NCI-H2196 (cell line): ENCODE results near the gene BRSK2.

Experiments used
- DNase-seq: peaks from one replicate; lab custom pipeline; 2025; ENCODE audit not compliant: unreplicated experiment; lab: John Stamatoyannopoulos, UW

The BRSK2 gene

DNA sequence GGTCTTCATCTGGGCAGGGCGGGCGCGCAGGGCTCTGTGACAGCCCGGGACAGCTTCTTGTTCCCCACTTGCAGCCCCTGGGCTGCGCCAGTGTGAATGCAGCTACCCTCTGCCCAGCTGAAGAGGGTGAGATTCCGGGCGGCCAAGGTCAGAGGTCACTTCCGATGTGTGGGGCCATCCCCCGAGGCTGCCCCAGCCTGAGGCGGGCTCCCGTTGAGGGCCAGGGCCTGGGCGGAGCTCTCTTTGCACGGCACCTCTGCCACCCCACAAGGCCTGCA is 72.9 kb downstream of the BRSK2 start:
- no peak for DNase-seq

GRCh38 chr11:1463056-1463455 is 73.3 kb downstream of the BRSK2 start:
- no peak for DNase-seq

- DNase-seq: no peak
These were observed 77.0 kb downstream of the BRSK2 start for GRCh38 chr11:1466784-1467183.

DNA sequence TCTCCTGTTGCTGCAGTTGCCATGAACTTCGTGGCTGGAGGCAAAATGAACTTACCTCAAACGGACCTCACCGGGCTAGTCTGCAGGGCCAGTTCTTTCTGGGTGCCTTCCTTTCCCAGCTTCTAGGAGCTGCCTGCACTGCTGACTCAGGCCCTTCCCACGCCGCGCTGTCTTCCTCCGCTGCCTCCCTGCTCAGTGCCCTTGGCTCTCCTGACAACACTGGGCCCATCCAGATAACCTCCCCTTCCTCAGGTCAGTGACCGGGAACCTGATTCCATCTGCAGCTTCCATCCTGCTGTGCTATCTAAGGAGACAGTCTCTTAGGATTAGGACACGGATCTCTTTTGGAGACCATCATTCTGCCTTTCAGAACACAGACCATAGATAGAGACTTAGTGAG is 77.5 kb downstream of the BRSK2 start:
- no peak for DNase-seq

GRCh38 chr11:1468002-1468401 is 78.3 kb downstream of the BRSK2 start:
- DNase-seq: no peak

DNA sequence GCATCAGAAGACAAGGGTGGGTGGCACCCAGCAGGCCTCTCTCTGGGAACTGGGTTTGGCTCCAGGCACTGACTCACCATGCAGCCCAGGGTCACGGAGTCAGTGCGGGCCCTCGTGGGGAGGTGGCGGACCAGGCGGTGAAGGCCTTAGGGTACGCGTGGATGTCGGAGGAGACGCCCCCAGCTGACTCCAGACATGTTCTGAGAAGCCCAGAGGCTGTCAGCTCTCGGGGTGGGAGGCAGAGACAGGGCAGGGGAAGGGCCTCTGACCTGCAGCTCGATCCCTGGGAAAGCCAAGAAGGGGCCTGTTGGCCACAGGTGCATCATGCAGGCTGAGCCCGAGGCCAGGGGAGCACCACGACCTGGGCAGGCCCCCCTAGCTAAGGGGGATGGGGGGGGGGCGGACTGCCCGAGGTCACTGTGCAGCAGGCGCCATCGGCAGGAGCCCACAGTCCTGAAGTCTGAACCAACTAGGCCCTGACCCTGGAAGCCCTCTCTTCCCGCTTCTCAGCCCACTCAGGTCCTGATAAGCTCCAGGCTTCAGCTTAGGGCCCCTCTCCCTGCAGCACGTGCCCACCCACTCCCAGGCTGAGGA is 78.8 kb downstream of the BRSK2 start:
- DNase-seq: no peak

DNA sequence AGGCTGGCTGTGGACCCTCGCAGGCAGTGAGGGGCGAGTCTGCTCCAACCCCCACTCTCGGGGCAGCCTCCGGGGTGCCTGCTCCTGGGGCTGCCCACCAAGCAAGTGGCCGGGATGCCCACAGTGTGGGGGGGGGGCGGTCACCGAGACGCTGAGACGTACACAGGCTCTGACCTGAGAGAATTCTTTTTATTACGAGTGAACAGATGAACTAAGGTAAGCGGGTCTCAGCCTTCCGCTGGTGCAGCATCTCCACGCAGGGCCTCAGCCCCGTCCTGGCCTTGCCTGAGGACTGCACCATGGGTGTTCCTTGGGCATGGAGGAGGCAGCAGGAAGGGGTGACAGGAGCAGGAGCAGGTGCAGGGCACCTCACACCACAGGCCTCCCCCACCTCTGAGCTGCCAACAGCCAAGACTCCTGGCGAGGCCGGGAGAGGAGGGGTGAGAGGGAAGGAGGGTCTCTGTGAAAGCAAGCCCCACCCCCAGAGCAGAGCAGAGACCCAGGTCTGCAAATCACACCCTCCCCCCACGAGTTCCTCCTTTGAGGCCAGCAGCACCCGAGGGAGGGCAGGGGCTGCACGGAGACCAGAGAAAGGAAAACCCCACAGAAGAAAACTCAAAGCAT is 79.7 kb downstream of the BRSK2 start:
- DNase-seq: no peak

GRCh38 chr11:1469911-1470680 is 80.4 kb downstream of the BRSK2 start:
- DNase-seq: no peak

DNA sequence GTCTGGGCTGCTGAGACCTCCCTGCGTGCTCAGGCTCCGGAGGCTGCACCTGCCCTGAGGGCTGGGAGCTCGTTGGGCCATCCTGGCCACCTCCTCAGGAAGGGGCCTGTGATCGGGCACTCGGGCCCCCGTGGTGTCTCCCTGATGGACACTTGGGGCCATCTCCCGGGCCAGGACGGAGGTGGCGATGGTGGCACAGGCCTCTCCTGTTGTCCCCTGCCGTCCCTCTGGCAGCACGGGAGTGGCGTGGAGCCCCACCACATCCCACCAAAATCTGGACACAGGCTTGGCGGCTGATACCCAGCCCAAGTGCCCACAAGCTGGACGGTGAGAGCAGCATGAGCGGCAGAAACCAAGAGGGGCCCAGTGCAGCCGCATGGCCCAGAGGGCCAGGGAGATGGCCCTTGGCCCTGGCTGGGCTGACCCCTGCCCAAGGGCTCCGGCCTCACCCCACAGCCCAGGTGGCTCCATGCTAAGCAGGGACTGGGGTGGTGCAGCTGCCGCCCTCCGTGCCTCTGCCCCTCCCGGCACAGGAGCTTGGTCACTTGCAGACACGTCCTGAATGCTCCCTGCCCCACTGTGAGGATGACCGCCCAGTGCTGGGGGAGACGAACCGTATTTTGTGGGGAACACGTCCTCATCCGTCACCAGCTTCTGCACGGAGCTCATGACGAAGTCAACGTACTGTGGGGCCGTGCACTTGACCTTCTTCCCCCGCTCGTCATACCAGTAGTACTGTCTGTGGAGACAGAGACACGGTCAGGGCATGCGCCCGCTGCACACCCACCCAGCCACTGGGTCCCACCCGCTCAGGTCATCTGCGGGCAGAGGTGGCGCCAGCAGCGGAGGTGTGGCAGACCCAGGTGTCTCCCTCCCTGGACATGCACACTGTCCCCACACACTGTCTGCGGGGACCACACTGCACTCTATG is 81.2 kb downstream of the BRSK2 start:
- DNase-seq: no peak

GRCh38 chr11:1471736-1472135 is 82.0 kb downstream of the BRSK2 start:
- no peak for DNase-seq

- no peak for DNase-seq
These were observed 82.7 kb downstream of the BRSK2 start for GRCh38 chr11:1472180-1473005.

- DNase-seq: no peak
These were observed 83.4 kb downstream of the BRSK2 start for GRCh38 chr11:1473011-1473628.

GRCh38 chr11:1473786-1474185 is 84.1 kb downstream of the BRSK2 start:
- DNase-seq: no peak

DNA sequence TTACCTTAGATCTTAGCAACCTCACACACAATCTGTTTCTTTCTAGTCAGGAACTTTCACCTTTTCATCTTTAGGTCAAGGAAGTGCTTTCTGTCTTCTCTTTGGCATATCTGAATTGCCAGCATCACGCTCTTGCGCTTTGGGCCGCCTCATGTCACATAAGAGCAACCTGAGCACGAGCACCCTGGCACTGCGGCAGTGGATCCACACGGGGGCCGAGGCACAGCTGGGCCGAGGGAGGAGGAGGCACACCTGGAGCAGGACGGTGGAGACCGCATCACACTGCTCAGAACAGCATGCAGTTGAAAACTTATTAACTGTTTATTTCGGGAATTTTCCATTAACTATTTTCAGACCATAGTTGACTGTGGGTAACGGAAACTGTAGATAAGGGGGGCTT is 86.1 kb downstream of the BRSK2 start:
- no peak for DNase-seq

GRCh38 chr11:1476940-1477736 is 87.4 kb downstream of the BRSK2 start:
- DNase-seq: no peak

DNA sequence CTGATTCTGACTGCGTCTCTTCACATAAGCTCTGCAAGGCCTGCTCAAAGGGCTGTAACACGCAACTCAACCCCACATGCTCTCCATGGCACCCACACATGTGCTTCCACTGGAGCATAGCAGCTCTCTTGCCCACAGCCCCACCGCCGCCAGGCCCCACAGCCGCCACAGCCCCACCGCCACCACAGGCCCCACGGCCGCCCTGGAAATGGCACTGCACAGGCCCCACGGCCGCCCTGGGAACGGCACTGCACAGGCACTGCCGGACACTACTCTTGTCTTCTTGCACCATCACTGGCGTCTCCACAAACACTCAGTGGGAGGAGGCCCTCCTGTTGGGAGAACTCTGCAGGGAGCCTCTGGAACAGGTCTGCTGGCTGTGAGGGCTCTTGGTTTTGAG is 88.3 kb downstream of the BRSK2 start:
- no peak for DNase-seq

GRCh38 chr11:1478544-1478943 is 88.8 kb downstream of the BRSK2 start:
- no peak for DNase-seq

GRCh38 chr11:1479006-1479677 is 89.4 kb downstream of the BRSK2 start:
- no peak for DNase-seq

DNA sequence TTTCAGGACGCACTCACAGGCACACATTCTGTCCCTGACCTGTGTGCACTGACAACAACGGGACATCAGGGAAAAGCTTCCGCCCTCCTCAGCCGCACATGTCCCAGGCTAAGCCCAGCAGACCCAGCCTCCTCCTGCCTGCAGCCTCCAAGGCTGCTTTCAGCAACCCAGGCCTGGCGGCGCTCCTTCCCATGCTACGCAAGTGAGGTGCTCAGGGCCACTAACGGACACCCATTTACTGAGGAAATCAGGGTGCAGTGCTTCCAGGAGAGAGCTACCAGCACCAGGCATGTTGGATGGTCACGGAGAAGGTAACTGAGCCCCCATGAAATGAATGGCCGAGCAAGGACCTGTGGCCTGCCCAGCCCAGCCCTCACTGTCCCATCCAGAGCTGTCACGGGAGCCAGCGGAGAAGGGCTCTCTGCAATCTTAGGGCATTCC is 90.0 kb downstream of the BRSK2 start:
- DNase-seq: no peak
